Measurements from ENCODE around the gene CDKL4.
"Not testable (repeated sequence)": the region's sequence is repeated elsewhere in the genome, so short reads cannot be mapped to it uniquely, and the experiment has no call there.

DNA sequence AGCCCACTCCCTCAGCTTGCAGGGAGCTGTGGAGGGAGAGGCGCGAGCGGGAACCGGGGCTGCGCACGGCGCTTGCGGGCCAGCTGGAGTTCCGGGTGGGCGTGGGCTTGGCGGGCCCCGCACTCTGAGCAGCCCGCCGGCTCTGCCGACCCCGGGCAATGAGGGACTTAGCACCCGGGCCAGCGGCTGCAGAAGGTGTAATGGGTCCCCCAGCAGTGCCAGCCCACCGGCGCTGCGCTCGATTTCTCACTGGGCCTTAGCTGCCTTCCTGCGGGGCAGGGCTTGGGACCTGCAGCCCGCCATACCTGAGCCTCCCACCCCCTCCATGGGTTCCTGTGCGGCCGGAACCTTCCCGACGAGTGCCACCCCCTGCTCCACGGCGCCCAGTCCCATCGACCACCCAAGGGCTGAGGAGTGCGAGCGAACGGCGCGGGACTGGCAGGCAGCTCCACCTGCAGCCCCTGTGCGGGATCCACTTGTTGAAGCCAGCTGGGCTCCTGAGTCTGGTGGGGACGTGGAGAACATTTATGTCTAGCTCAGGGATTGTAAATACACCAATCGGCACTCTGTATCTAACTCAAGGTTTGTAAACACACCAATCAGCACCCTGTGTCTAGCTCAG is 582 bp upstream of the CDKL4 start:
- TF ChIP-seq ZFP3 (CRISPR knock-in tag; IDR thresholded peaks at IDR 0.05); ZNF70 (CRISPR knock-in tag; IDR thresholded peaks at IDR 0.05); RARB (CRISPR knock-in tag; IDR thresholded peaks at IDR 0.05); ARNTL (CRISPR knock-in tag; IDR thresholded peaks at IDR 0.05; ENCODE audit: borderline replicate concordance, low read depth); GLIS3 (CRISPR knock-in tag; IDR thresholded peaks at IDR 0.05); ZFP30 (CRISPR knock-in tag; IDR thresholded peaks at IDR 0.05); PPARA (CRISPR knock-in tag; IDR thresholded peaks at IDR 0.05; ENCODE audit: borderline replicate concordance): not testable (repeated sequence)
- TF ChIP-seq, protein P1, sequence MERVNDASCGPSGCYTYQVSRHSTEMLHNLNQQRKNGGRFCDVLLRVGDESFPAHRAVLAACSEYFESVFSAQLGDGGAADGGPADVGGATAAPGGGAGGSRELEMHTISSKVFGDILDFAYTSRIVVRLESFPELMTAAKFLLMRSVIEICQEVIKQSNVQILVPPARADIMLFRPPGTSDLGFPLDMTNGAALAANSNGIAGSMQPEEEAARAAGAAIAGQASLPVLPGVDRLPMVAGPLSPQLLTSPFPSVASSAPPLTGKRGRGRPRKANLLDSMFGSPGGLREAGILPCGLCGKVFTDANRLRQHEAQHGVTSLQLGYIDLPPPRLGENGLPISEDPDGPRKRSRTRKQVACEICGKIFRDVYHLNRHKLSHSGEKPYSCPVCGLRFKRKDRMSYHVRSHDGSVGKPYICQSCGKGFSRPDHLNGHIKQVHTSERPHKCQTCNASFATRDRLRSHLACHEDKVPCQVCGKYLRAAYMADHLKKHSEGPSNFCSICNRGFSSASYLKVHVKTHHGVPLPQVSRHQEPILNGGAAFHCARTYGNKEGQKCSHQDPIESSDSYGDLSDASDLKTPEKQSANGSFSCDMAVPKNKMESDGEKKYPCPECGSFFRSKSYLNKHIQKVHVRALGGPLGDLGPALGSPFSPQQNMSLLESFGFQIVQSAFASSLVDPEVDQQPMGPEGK (CRISPR knock-in tag; IDR thresholded peaks at IDR 0.05; ENCODE audit: borderline replicate concordance), result peak; percentile 18; the same call in 1 of the 2 replicates
- TF ChIP-seq, protein P2, sequence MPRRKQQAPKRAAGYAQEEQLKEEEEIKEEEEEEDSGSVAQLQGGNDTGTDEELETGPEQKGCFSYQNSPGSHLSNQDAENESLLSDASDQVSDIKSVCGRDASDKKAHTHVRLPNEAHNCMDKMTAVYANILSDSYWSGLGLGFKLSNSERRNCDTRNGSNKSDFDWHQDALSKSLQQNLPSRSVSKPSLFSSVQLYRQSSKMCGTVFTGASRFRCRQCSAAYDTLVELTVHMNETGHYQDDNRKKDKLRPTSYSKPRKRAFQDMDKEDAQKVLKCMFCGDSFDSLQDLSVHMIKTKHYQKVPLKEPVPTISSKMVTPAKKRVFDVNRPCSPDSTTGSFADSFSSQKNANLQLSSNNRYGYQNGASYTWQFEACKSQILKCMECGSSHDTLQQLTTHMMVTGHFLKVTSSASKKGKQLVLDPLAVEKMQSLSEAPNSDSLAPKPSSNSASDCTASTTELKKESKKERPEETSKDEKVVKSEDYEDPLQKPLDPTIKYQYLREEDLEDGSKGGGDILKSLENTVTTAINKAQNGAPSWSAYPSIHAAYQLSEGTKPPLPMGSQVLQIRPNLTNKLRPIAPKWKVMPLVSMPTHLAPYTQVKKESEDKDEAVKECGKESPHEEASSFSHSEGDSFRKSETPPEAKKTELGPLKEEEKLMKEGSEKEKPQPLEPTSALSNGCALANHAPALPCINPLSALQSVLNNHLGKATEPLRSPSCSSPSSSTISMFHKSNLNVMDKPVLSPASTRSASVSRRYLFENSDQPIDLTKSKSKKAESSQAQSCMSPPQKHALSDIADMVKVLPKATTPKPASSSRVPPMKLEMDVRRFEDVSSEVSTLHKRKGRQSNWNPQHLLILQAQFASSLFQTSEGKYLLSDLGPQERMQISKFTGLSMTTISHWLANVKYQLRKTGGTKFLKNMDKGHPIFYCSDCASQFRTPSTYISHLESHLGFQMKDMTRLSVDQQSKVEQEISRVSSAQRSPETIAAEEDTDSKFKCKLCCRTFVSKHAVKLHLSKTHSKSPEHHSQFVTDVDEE (CRISPR knock-in tag; IDR thresholded peaks at IDR 0.05), result not testable (repeated sequence)
- TF ChIP-seq, protein P3, sequence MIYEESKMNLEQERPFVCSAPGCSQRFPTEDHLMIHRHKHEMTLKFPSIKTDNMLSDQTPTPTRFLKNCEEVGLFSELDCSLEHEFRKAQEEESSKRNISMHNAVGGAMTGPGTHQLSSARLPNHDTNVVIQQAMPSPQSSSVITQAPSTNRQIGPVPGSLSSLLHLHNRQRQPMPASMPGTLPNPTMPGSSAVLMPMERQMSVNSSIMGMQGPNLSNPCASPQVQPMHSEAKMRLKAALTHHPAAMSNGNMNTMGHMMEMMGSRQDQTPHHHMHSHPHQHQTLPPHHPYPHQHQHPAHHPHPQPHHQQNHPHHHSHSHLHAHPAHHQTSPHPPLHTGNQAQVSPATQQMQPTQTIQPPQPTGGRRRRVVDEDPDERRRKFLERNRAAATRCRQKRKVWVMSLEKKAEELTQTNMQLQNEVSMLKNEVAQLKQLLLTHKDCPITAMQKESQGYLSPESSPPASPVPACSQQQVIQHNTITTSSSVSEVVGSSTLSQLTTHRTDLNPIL (CRISPR knock-in tag; IDR thresholded peaks at IDR 0.05; ENCODE audit: low read depth), result not testable (repeated sequence)

All from SK-N-SH treated with all-trans-retinoic acid at 6 μM for 48 hours (cell line).